Vagina (tissue), 2 donors: ENCODE measurements around the gene HASPIN. TPM values are rescaled to one million over a fixed set of nuclear protein-coding genes. Genes with fewer than 3 reads are reported as not detected.

ENCODE experiments used
- DNase-seq, 2 donors: peaks; one replicate each; pipeline ENCODE4 v3.0.0-alpha.2; 2017; ENCODE audit errors: extremely low spot score in 2 of 2
- H3K27ac ChIP-seq: fragments of 200-600 bp; sonication (generic); one replicate; pipeline ENCODE4 v1.5.1; 2019
- H3K27me3 ChIP-seq: fragments of 200-600 bp; sonication (generic); one replicate; pipeline ENCODE4 v1.5.1; 2019
- H3K36me3 ChIP-seq, 2 donors: fragments of 200-600 bp; sonication (generic); one replicate each; pipeline ENCODE4 v1.5.1; 2017 to 2019
- H3K4me1 ChIP-seq: fragments of 200-600 bp; sonication (generic); one replicate; pipeline ENCODE4 v1.5.1; 2019
- H3K4me3 ChIP-seq, 2 donors: fragments of 200-600 bp; sonication (generic); 1 replicate in 1 of 2; 2 replicates in 1 of 2; pipeline ENCODE4 v1.5.1; 2016 to 2019
- H3K9me3 ChIP-seq: fragments of 200-600 bp; sonication (generic); one replicate; pipeline ENCODE4 v1.5.1; 2019
- CTCF ChIP-seq, 3 experiments: fragments of 450-650 bp in 2 of 3; fragments of 200-600 bp in 1 of 3; sonication (generic) in 1 of 3; IDR thresholded peaks; one replicate each; pipeline ENCODE4 v1.5.1; 2017 to 2019; ENCODE audit warnings: antibody characterized with exemption in 3 of 3, mild to moderate bottlenecking in 2 of 3, moderate library complexity in 2 of 3
- POLR2A ChIP-seq, 2 donors: fragments of 450-650 bp; IDR thresholded peaks; one replicate each; pipeline ENCODE4 v1.6.1; 2017; ENCODE audit warnings: antibody characterized with exemption in 2 of 2, mild to moderate bottlenecking in 2 of 2, moderate library complexity in 2 of 2
- POLR2AphosphoS5 ChIP-seq, 2 donors: sonication (generic); formaldehyde crosslinking; IDR thresholded peaks; one replicate each; pipeline ENCODE4 v1.9.0; 2017; ENCODE audit warnings: antibody characterized with exemption in 2 of 2, mild to moderate bottlenecking in 2 of 2, low read depth in 1 of 2; ENCODE audit not compliant: insufficient read depth in 1 of 2
- intact Hi-C: fragments of 100-400 bp; cut with DNase I; formaldehyde crosslinking; loops from one replicate; pipeline ENCODE4 v1.15.1; 2023
- total RNA-seq: library from RNA; depleted of rRNA; stranded (reverse); fragments of >200 nt; gene quantifications from one replicate; pipeline ENCODE4 v1.2.3, GENCODE V29; 2016

The HASPIN gene
- total RNA-seq, 1 donor from 2014 or later = 0.74 TPM

DNA sequence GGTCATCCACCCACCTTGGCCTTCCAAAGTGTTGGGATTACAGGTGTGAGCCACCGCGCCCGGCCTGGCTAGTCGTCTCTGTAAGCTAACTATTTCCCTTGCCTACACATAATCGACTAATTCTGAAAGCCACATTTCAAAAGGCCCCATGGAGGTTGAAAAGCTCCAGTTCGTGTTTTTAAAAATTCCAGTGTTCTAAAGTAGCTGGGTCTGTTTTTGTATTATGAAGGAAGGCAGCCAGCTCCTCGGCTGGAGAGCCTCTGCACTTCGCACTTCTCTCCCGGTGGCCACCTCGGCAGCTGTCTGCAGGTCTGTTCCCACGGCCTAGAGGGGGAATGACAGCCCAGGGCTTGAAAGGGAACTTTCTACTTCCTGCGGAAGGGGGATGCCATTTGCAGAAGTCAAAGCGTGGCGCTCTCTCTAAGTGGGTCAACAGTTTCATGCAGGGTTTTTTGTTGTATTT, 16.9 kb downstream of the HASPIN start:
- intact Hi-C loops = no loop called here
- Histone ChIP-seq H3K4me1 (peaks cover 7% of the 10 kb centered on the region), H3K4me3 (no peak overlapping the region), H3K27me3 (no peaks in the 10 kb centered on the region), H3K27ac (no peak overlapping the region), H3K9me3 (no peaks in the 10 kb centered on the region), H3K36me3 (no peaks in the 10 kb centered on the region)
- TF ChIP-seq POLR2A (IDR thresholded peaks at IDR 0.05) (no peak), CTCF (IDR thresholded peaks at IDR 0.05) (no peak), POLR2AphosphoS5 (IDR thresholded peaks at IDR 0.05; ENCODE audit: insufficient read depth in 1 of 2, low read depth in 1 of 2) (no peak)
- DNase-seq = no peak

DNA sequence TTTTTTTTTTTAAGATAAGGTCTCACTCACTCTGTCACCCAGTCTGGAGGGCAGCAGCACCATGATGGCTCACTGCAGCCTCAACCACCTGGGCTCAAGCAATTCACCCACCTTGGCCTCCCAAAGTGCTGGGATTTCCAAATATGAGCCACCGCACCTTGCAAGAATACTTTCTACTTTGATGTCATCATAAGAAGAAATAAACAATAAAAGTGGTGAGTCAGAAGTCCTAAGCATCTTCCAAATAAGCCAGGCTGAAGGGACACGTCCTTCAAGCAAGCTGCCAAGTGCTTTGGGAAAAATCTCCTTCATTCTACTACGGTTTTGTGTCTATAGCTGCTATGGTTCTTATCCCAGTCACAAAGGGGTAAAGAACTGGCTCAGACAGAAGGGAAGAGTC, 20.3 kb downstream of the HASPIN start:
- no peak overlapping the region for H3K27ac ChIP-seq
- no peaks in the 10 kb centered on the region for H3K9me3 ChIP-seq
- TF ChIP-seq POLR2AphosphoS5 (IDR thresholded peaks at IDR 0.05; ENCODE audit: insufficient read depth in 1 of 2, low read depth in 1 of 2) = no peak
- no peak for TF ChIP-seq POLR2A (IDR thresholded peaks at IDR 0.05)
- TF ChIP-seq CTCF (IDR thresholded peaks at IDR 0.05) = no peak
- intact Hi-C loops = no loop called here
- H3K4me1 ChIP-seq = no peaks in the 10 kb centered on the region
- H3K36me3 ChIP-seq = no peaks in the 10 kb centered on the region
- H3K4me3 ChIP-seq = no peak overlapping the region
- no peak for DNase-seq
- H3K27me3 ChIP-seq = no peaks in the 10 kb centered on the region

- intact Hi-C loops = no loop called here
- Histone ChIP-seq H3K36me3 (no peaks in the 10 kb centered on the region), H3K4me1 (no peaks in the 10 kb centered on the region), H3K9me3 (no peaks in the 10 kb centered on the region), H3K27ac (no peak overlapping the region), H3K4me3 (no peak overlapping the region), H3K27me3 (no peaks in the 10 kb centered on the region)
- TF ChIP-seq POLR2A (IDR thresholded peaks at IDR 0.05) = no peak
- no peak for TF ChIP-seq CTCF (IDR thresholded peaks at IDR 0.05)
- DNase-seq = no peak
These were observed 21.4 kb downstream of the HASPIN start for GRCh38 chr17:3745071-3745470.

DNA sequence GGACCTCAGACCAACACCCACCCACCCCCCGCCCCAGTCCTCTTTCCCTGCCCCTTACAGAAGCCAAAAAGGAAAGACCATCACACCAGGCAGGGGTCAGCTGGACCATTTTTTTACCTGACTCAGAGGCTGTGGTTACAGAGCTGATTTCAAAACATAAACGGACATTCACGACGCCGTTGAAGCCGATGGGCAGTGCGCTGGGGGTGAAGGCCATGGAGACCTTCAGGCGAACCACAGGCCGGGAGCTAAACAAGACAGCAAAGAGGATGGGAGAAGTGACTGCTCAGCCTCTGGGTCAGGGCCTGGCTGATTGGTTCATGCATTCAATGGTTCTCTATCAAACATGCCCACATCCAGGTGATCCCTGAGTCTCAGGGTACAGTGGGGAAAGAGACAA, 24.1 kb downstream of the HASPIN start:
- no peaks in the 10 kb centered on the region for H3K9me3 ChIP-seq
- TF ChIP-seq POLR2AphosphoS5 (IDR thresholded peaks at IDR 0.05; ENCODE audit: insufficient read depth in 1 of 2, low read depth in 1 of 2) = no peak
- TF ChIP-seq POLR2A (IDR thresholded peaks at IDR 0.05) = no peak
- no peak for TF ChIP-seq CTCF (IDR thresholded peaks at IDR 0.05)
- no peak overlapping the region for H3K4me3 ChIP-seq
- H3K36me3 ChIP-seq = no peaks in the 10 kb centered on the region
- H3K27me3 ChIP-seq = no peaks in the 10 kb centered on the region
- intact Hi-C loops = no loop called here
- H3K4me1 ChIP-seq = no peaks in the 10 kb centered on the region
- no peak for DNase-seq
- no peak overlapping the region for H3K27ac ChIP-seq

DNA sequence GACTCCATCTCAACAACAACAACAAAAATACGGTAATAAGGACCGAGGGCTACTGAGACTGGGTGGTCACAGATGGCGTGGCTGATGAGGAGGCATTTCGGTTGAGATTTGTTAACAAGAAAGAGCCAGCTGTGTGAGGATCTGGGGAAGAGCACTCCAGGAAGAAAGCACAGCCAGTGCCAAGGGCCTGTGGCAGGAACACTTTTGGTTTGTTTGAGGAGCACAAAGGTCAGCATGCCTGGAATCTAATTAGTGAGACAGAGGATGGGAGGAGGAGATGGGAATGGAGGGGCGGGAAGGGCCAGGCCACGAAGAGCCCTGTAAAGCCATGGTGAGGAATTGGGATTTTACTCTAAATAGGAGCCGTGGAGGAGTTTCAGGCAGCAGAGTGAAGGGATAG, 24.9 kb downstream of the HASPIN start:
- intact Hi-C loops = no loop called here
- Histone ChIP-seq H3K9me3 (no peaks in the 10 kb centered on the region), H3K4me1 (no peaks in the 10 kb centered on the region), H3K27ac (no peak overlapping the region), H3K36me3 (no peaks in the 10 kb centered on the region), H3K4me3 (no peak overlapping the region), H3K27me3 (no peaks in the 10 kb centered on the region)
- no peak for DNase-seq
- TF ChIP-seq POLR2A (IDR thresholded peaks at IDR 0.05) = no peak
- TF ChIP-seq POLR2AphosphoS5 (IDR thresholded peaks at IDR 0.05; ENCODE audit: insufficient read depth in 1 of 2, low read depth in 1 of 2) = no peak
- TF ChIP-seq CTCF (IDR thresholded peaks at IDR 0.05) = no peak
